IPS DF 4.7 (cell line): ENCODE data around the gene GIMAP8.

ENCODE experiments used
- DNase-seq: peaks from one replicate; pipeline ENCODE4 v3.0.0-alpha.2; 2013; ENCODE audit warnings: low spot score; ENCODE audit errors: extremely low read depth

Gene GIMAP8

GRCh38 chr7:150513758-150514157 is 63.3 kb downstream of the GIMAP8 start:
- no peak for DNase-seq

GRCh38 chr7:150514748-150515222 is 64.4 kb downstream of the GIMAP8 start, which contains the start of gene GIMAP7:
Gene GIMAP7, plus strand, starts transcription at chr7:150514872. Its CDS starts 5,103 bp downstream, at chr7:150519975.
- DNase-seq: no peak

GRCh38 chr7:150515248-150516147 is 65.1 kb downstream of the GIMAP8 start:
- DNase-seq: no peak

GRCh38 chr7:150516956-150517745 is 66.7 kb downstream of the GIMAP8 start:
- no peak for DNase-seq

- DNase-seq: no peak
Measured at GRCh38 chr7:150519310-150519709, 68.9 kb downstream of the GIMAP8 start.

GRCh38 chr7:150520145-150520544 is 69.7 kb downstream of the GIMAP8 start:
- no peak for DNase-seq

- peak; percentile 2 for DNase-seq
Measured at GRCh38 chr7:150522931-150523330, 72.5 kb downstream of the GIMAP8 start.

GRCh38 chr7:150524018-150524417 is 73.6 kb downstream of the GIMAP8 start:
- DNase-seq: no peak
